GM19463 (cell line): ENCODE measurements around the gene APOC3.

Experiments
- ATAC-seq: cut with Tn5 transposase; IDR thresholded peaks from one replicate; pipeline ENCODE4 v1.9.1; 2021; ENCODE audit warnings: mild to moderate bottlenecking, moderate library complexity; ENCODE audit not compliant: unreplicated experiment

Gene APOC3

DNA sequence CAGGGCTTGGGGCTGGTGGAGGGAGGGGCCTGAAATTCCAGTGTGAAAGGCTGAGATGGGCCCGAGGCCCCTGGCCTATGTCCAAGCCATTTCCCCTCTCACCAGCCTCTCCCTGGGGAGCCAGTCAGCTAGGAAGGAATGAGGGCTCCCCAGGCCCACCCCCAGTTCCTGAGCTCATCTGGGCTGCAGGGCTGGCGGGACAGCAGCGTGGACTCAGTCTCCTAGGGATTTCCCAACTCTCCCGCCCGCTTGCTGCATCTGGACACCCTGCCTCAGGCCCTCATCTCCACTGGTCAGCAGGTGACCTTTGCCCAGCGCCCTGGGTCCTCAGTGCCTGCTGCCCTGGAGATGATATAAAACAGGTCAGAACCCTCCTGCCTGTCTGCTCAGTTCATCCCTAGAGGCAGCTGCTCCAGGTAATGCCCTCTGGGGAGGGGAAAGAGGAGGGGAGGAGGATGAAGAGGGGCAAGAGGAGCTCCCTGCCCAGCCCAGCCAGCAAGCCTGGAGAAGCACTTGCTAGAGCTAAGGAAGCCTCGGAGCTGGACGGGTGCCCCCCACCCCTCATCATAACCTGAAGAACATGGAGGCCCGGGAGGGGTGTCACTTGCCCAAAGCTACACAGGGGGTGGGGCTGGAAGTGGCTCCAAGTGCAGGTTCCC lies at the start of gene APOC3:
APOC3 (plus strand) TSS at position 383 of the 659 bp plus-strand sequence. CDS start 676 bp downstream, outside the sequence.
- ATAC-seq = no peak

DNA sequence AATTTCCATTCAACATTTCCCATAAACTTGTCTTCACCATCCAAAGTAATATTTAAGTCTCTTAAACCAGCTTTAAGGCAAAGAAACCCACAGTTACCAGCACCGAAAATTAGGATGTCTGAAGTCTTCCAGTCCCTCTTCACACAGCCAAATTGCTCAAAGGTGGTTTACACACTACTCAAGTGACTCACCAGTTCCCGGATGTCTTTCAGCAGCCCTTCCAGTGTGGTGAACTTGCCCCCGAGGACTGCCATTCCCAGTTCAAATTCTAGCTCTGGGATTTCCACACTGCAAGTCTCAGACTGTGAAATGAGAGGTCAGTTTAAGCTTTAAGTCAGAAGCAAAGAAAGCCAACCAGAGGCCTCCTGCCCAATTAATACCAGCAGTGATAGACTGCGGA lies 47.0 kb upstream of the APOC3 start:
- ATAC-seq = no peak

DNA sequence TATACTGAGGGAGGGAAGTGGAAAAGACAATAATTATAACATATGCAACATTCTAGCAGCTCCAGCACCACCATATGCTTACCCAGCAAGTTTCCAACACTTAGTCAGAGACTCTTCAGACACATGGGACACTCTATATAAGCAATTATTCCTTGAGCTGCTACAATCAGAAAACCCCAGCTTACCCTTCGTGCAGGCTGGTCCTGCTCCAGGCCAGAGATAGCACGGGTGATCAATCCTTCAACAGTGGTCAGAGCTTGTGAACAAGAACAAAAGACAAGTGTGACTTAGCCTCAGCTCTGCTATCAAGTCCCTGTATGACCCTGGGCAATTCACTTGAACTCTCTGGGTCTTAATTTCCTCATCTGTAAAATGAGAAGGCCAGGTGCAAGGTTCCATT lies 43.4 kb upstream of the APOC3 start:
- ATAC-seq = no peak

DNA sequence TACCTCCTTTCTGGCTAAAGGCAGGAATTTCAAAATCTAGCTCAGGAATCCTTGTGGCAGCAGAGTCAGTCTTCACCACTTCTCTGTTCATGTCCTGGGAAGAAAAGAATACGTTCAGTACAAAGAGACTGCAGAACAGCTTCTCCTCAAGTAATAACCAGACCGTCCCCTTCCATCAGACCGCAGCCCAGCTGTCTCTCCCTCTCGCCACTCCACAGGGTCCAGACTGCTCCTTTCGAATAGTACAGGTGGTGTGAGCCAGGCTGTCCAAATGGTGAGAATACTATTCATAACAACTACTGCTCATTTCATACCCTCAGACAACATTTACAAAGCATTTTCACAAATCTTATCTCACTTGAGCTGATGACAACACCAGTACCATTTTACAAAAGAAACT lies 42.7 kb upstream of the APOC3 start:
- ATAC-seq = no peak

DNA sequence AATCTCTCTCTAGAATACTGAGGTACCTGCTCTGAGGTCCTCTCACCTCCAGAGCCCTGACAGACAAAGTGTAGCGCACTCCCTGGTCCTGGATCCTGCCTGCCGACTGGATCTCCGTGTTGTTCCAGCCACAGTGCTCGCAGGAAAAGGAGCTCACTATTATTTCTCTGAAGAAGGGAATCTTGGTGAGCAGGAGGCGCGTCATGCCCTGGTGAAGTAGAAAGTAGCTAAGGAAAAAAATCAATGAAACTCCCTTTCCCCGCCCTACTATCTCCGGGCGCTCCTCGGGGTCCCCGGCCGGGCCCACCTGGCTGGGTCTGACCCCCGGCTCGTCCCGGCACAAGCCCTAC lies 42.3 kb upstream of the APOC3 start:
- no peak for ATAC-seq

DNA sequence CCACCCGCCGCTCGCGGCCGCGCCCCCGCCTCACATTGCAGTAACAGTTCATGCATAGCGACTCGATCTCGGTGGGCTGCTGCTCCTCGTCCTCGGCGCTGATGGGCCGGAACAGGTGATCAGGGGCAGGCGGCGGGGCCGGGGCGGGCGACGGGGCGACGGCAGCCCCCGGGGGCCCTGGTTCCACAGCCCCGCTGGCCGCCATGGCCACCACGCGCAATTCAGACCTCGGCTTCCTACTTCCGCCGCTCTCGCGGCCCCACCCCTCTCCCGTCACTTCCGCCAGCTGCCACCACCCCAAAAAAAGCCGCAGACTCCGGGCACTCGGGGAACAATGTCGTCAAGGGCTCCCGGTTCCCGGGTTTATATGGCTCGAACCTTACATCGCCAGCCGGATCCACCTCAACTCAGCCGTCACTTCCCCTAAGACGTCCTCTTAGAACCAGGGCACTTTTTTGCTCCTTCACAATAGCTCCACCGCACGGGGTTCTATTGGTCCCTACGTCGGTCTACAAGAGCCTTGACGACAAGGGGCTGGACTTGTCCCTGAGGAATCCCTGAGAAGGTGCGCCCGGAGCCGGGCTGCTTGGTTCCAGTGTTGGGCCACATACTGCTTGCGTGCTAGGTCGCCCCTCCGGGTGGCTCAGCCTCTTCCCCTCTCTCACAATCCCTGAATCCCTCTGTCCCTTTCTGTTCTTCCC lies 41.8 kb upstream of the APOC3 start, which contains the start of gene ZPR1:
ZPR1 (minus strand) TSS at position 238 of the 701 bp plus-strand sequence; CDS start at position 205, 33 bp downstream.
- peak; percentile 95 for ATAC-seq

DNA sequence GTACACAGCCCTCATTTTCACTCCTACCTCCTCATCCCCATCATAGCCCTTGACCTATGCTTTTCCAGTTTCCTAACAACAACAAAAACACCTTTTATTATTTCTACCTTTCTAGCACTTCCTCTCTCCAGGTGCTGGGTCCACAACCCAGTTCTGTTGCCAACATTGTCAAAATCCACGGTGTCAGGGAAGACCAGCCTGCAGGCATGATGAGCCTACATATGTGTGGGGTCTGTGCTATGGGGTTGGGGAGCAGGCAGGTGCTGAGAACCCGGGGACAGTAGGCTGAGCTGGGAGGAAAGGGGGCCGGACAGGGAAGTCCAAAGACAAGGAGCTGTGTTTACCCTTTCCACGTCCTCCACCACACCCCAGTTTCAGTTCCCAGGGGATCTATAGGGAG lies 41.2 kb upstream of the APOC3 start:
- ATAC-seq = no peak

DNA sequence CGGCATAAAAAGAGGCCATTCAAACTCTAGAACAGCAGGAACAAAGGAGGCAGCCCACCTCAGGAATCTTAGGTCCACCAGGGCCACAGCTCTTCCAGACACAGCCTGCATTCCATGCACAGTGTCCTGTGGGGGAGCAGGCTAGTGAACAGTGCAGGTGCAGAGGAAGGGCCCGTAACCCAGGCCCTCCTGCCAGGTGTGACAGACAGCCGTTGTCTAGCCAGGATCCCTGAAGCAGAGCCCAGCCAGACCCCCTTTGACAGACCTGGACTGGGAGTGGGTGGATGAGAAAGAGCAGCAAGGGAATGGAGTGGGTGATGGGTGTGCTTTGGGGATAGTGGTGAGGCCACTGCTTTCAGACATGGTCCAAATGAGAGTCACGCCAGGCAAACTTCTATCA lies 40.7 kb upstream of the APOC3 start:
- ATAC-seq = no peak

DNA sequence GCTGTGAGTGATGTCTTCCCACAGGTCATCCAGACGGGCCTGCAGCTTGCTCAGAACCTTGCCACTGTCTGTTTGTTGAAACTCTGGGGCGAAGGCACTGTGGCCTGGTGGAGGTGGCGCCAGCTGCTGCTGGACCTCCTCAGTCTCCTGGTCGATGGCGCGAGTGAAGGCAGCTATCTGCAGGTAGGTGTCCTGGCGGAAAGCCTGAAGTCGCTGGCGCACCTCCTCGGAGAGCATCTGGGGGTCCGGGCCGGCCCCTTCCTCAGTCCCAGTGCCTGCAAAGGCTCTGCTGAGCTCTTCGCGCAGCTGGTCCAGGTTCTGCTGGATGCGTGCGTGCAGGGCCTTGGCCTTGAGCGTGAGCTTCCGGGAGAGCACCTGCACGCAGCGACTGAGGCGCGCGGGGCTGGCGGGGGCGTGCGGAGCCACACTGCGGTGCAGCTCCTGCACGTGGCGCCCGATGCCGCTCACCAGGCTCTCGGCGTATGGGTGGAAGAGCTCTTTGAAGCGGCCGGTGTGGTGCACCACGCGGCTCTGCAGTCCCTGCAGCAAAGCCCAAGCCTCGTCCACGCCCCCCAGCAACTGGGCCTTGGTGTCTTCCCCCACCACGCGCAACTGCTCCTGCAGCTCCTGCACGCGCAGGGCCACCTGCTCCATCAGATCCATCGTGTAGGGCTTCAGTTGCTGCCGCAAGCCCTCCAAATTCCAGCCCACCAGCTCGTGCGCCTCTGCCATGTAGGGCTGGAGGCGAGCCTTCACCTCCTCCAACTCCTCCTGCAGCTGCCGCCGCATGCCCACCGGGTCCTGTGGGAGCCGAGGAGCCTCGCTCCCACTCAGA lies 39.3 kb upstream of the APOC3 start:
- ATAC-seq = no peak

DNA sequence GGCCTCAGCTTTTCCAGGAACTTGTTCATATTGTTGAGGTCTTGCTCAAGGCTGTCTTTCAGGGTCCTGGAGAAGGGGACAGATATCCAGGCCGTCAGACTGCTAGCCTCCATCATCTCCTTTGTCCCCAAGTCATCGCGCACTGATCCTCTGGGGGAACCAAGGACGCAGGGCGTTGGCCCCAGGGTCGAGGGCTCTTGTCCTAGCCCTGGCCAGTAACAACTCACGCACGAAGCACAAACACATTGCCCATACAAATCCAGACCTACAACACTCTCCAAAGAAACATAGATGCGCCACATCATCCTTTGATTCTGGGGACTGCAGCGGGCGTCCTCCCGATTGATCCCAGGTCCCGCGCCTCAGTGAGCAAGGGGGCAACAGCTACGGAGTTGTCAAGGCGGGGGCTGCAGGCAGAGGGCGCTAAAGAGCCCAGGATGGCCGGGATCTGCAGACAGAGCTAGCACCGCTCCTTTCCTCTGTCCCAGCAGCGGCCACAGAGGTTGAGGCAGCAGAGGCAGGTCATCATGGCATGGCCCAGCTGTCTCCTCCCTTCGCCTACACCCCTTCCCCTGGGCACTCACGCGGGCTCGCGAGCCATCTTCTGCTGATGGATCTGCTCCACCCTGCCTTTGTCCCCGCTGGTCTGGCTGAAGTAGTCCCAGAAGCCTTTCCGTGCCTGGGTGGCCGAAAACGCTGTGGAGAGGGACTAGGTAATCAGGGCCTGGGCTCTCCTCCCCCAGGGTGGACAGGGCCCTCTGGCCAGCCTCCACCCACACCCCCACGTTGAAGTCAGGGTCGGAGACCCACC lies 38.5 kb upstream of the APOC3 start:
- no peak for ATAC-seq

DNA sequence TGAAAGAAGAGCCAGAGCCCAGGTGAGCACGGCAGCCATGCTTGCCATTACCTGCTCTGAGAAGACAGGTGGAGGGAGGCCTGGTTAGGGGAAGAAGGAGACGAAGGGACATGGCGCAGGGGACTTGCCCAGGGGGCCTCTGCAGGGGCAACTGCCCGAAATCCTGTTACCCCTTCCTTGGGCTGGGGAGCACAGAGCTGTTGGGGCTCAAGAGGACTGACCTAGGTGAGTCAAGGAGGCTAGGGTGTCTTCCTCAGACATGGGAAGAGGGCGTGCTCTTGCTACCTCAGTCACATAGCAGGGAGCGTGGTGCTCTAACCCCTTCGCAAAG lies 37.9 kb upstream of the APOC3 start, which contains the start of gene APOA5:
APOA5 (minus strand) TSS at position 67 of the 331 bp plus-strand sequence; CDS start at position 48, 19 bp downstream.
- no peak for ATAC-seq

DNA sequence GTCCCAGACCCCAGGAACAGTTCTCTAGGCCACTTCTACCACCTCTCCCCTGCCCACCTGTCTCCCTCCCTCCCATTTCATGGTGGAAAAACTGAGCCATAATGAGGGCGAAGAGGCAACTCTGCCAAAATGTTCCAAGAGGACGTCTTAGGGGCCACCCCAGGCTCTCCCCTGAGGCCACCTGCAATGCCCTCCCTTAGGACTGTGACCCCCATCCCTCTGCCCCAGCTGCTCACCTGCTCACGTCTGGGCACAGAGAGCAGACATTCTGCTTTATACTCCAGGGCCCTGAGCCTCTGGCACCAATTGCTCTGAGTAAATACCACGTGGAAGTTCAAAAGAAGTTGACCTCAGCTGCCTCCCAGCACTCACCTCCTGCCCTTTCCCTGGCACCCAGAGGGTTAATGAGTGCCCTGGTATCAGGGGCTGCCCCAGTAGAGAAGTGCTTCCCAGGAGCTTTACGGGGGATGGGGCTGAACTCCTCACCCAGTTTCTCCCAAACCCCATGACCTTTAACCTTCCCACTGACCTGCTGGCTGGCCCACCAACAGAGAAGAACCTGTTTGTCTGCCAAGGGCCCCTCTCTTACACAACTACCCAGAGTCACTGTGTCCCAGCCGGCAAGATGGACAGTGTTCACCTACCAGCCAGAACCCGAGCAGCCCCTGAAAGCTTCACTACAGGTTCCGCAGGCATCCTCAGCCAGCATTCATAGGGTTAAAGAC lies 37.4 kb upstream of the APOC3 start:
- no peak for ATAC-seq

DNA sequence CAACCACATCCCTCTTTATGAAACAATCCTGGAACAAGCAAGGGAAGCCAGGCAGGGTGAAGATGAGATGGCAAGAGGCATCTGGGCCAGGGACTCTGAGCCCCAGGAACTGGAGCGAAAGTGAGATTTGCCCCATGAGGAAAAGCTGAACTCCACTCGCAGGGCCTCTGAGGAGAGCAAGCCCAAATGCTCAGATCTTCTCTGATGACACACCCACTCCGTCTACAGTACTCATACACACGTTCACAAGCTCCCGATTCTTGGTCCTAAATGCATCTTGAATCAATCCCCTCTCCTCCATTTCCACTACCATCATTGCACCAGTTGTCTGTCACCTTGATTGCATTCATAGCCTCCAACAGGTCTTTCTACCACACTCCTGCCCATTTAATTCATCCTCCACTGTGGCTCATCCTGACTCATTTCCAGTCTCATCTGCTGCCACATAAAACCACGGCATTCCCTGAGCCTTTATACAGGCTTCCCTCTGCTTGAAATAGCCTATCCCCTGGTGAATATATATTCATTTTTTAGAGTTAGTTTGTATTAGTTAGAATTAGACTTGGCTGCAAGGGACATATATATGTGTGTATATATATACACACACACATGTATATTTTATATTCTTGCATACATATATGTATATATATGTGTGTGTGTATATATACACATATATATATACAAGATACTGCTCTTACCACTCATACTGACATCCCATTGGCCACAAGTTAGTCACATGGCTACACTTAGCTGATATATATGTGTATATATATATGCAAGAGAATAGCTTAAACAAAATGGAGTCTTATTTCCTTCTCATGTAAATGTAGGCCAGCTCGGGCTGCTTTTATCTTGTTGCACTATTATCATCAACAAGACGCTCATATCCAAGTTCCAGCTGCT lies 36.6 kb upstream of the APOC3 start:
- no peak for ATAC-seq

DNA sequence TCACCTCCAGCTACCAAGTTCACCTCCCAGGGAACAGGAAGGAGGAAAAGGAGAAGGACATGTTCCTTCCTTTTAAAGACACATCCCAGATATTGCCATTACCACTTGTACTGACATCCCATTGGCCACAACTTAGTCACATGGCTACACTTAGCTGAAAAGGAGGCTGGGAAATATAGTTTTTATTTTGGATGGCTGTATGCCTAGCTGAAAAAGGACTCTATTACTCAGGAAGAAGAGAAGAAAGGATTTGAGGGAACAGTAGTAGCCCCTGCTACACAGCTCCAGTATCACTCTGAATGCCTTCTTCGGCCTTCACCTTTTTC lies 36.0 kb upstream of the APOC3 start:
- no peak for ATAC-seq

DNA sequence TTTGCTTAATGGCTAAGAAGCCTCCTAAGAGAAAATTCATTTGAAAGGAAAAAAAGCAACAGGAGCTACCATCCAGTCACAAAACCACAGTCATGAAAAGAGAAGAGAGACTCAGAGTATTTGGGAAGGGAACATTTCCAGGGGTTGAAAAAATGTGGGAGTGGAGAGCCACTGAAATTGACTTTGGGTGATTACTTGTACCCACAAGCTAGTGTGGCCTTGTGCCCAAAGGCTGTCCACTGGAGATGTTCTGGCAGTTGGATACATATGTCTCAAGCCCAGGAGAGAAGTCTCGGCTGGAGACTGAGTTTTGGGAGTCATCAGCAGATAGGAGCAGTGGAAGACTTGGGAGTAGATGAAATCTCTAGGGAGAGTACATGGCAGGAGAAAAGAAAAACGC lies 34.9 kb upstream of the APOC3 start:
- ATAC-seq = no peak

DNA sequence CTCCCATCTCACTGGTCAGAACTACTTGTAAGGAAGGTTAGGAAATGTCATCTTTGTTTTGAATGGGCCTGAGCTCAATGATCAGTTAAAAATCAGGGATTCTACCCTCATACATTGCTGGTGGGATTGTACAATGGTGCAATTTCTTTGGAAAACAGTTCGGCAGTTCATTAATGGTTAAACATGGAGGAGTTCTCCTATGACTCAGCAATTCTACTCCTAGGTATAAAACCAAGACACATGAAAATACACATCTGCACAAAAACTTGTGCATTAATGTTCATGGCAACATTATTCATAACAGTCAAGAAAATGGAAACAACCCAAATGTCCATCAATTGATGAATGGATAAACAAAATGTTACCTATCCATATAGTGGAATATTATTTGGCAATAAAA lies 33.2 kb upstream of the APOC3 start:
- ATAC-seq = no peak

DNA sequence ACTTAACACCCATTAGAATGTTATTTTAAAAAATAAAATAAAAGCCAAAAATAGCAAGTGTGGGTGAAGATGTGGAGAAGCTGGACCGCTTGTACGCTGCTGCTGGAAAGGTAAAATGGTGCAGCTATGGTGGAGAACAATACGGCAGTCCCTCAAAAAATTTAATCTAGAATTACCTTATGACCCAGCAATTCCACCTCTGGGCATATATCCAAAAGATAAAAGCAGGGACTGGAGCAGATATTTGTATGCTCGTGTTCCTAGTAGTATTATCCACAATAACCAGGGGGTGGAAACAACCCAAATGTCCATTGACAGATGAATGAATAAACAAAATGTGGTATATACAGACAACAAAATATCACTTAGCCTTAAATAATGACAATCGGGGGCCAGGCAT lies 31.9 kb upstream of the APOC3 start:
- ATAC-seq = no peak

DNA sequence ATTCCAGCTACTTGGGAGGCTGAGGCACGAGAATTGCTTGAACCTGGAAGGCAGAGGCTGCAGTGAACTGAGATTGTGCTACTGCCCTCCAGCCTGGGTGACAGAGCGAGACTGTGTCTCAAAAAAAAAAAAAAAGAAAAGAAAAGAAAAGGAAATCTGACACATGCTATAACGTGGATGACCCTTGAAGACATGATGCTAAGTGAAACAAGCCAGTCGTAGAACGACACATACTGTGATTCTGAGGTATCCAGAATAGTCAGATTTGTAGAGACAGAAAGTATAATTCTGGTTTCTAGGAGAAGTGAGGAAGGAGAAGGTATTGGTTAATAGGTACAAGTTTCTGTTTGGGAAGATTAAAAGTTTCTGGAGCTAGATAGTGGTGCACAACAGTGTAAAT lies 31.3 kb upstream of the APOC3 start:
- ATAC-seq = no peak

DNA sequence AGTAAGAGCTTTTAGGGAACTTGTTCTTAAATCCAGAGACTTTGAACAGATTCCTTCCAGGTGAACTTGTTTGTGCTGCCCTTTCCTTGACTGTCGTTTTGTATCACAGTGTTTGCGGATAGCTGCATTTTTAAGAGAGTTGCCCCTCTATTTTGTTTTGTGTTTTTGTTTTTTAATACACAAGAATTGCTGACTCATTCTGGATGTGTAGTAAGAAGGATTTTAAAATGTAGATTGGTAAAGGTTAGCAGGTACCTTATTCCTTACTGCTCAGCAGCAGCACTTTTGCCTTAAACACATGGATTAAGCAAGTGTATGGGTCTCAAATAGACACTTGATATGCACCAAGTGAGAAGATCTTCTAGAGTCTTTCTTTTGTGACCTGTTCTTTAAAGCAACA lies 29.1 kb upstream of the APOC3 start:
- ATAC-seq = no peak
